H1 (cell line): ENCODE data around the gene ARSA. TPM values are rescaled to one million over a fixed set of nuclear protein-coding genes. Genes with fewer than 3 reads are reported as not detected.

ENCODE experiments used
- CTCF ChIA-PET: fragments of 300-600 bp; sonication (Branson Sonifier 250); formaldehyde crosslinking; loops from one replicate; lab custom pipeline; 2021; ENCODE audit not compliant: partially characterized antibody; lab: Charles Lee
- POLR2A ChIA-PET: fragments of 300-600 bp; sonication (Branson Sonifier 250); formaldehyde crosslinking; loops from one replicate; lab custom pipeline; 2021; ENCODE audit warnings: inconsistent platforms; ENCODE audit not compliant: partially characterized antibody; lab: Charles Lee
- DNase-seq, 2 experiments: peaks; one replicate each; pipeline versions ENCODE4 v3.0.0 to v3.0.0-alpha.2; 2010 to 2022; ENCODE audit warnings: low spot score in 2 of 2, low read depth in 1 of 2, mixed read lengths in 1 of 2
- FAIRE-seq: peaks from 2 replicates; lab custom pipeline; 2011; peaks lifted over from hg19 to GRCh38; lab: Jason Lieb, UNC
- H2AFZ ChIP-seq: 2 replicates; pipeline ENCODE4 v1.8.1; 2012; ENCODE audit warnings: low read length, inconsistent platforms
- H2AK5ac ChIP-seq: 2 replicates; pipeline ENCODE4 v1.6.1; 2013; ENCODE audit warnings: low read depth, low read length
- H2BK120ac ChIP-seq: replicated peaks from 2 replicates; pipeline ENCODE3; 2013; ENCODE audit warnings: low read depth, low read length, inconsistent platforms
- H2BK12ac ChIP-seq: 2 replicates; pipeline ENCODE4 v1.6.1; 2013; ENCODE audit warnings: low read depth, low read length
- H2BK15ac ChIP-seq: 2 replicates; pipeline ENCODE4 v1.6.1; 2013; ENCODE audit warnings: low read length
- H2BK20ac ChIP-seq: 2 replicates; pipeline ENCODE4 v1.6.1; 2013; ENCODE audit warnings: low read length
- H2BK5ac ChIP-seq: 2 replicates; pipeline ENCODE4 v1.6.1; 2013; ENCODE audit warnings: low read depth, low read length
- H3K14ac ChIP-seq: 2 replicates; pipeline ENCODE4 v1.6.1; 2013; ENCODE audit warnings: inconsistent platforms; ENCODE audit not compliant: insufficient read length
- H3K18ac ChIP-seq: 2 replicates; pipeline ENCODE4 v1.6.1; 2013; ENCODE audit warnings: low read length; ENCODE audit errors: extremely low read depth
- H3K23ac ChIP-seq: 2 replicates; pipeline ENCODE4 v1.6.1; 2013; ENCODE audit warnings: inconsistent platforms; ENCODE audit not compliant: insufficient read length
- H3K23me2 ChIP-seq: 2 replicates; pipeline ENCODE4 v1.6.1; 2013; ENCODE audit warnings: low read depth, low read length
- H3K27ac ChIP-seq: 2 replicates; pipeline ENCODE4 v1.6.1; 2011; ENCODE audit warnings: low read depth, low read length, inconsistent platforms
- H3K27me3 ChIP-seq, 4 experiments: replicated peaks in 1 of 4; 1 replicate in 1 of 4; 2 replicates in 3 of 4; pipeline versions ENCODE4 v1.6.1 to v1.8.1; 2011 to 2013; ENCODE audit warnings: low read length in 3 of 4, mild to moderate bottlenecking in 3 of 4, inconsistent platforms in 2 of 4, mixed read lengths in 2 of 4, moderate library complexity in 1 of 4; ENCODE audit not compliant: control insufficient read depth in 3 of 4, insufficient read depth in 3 of 4; ENCODE audit errors: extremely low read depth in 1 of 4
- H3K36me3 ChIP-seq, 4 experiments: 2 replicates each; pipeline versions ENCODE4 v1.6.1 to v1.8.1; 2011 to 2013; ENCODE audit warnings: mild to moderate bottlenecking in 4 of 4, low read length in 3 of 4, moderate library complexity in 2 of 4, control low read depth in 1 of 4, inconsistent platforms in 1 of 4; ENCODE audit not compliant: insufficient read depth in 4 of 4, control insufficient read depth in 2 of 4
- H3K4ac ChIP-seq: replicated peaks from 2 replicates; pipeline ENCODE3; 2013; ENCODE audit warnings: low read length, low read depth, mixed read lengths, inconsistent platforms; ENCODE audit not compliant: insufficient read length
- H3K4me1 ChIP-seq, 4 experiments: replicated peaks in 1 of 4; 1 replicate in 1 of 4; 2 replicates in 3 of 4; pipeline versions ENCODE4 v1.6.1 to v1.8.1; 2011 to 2013; ENCODE audit warnings: low read length in 3 of 4, inconsistent platforms in 2 of 4, mixed read lengths in 1 of 4; ENCODE audit not compliant: insufficient read depth in 4 of 4, control insufficient read depth in 3 of 4
- H3K4me2 ChIP-seq, 2 experiments: 2 replicates each; pipeline versions ENCODE4 v1.6.1 to v1.8.1; 2011 to 2013; ENCODE audit warnings: low read depth in 2 of 2, low read length in 2 of 2, control low read depth in 1 of 2, inconsistent platforms in 1 of 2, mild to moderate bottlenecking in 1 of 2; ENCODE audit not compliant: insufficient read depth in 1 of 2
- H3K4me3 ChIP-seq, 4 experiments: fragments of 200-600, 300-600 bp in 1 of 4; sonication (generic), shearing (Covaris generic), sonication (Bioruptor Twin) in 1 of 4; 2 replicates each; pipeline versions ENCODE4 v1.5.1 to v1.8.1; 2011 to 2016; ENCODE audit warnings: low read length in 4 of 4, low read depth in 3 of 4, control low read depth in 2 of 4, inconsistent platforms in 2 of 4, mild to moderate bottlenecking in 2 of 4, mixed read lengths in 1 of 4, moderate library complexity in 1 of 4; ENCODE audit not compliant: insufficient read depth in 2 of 4; ENCODE audit errors: extremely low read depth in 1 of 4
- H3K56ac ChIP-seq: replicated peaks from 2 replicates; pipeline ENCODE3; 2013; ENCODE audit warnings: low read depth, mild to moderate bottlenecking, mixed read lengths, low read length, inconsistent platforms; ENCODE audit not compliant: insufficient read length
- H3K79me1 ChIP-seq: 2 replicates; pipeline ENCODE4 v1.6.1; 2013; ENCODE audit warnings: low read depth, low read length, control low read depth
- H3K79me2 ChIP-seq, 2 experiments: 2 replicates each; pipeline versions ENCODE4 v1.6.1 to v1.8.1; 2012 to 2013; ENCODE audit warnings: low read length in 2 of 2, mild to moderate bottlenecking in 2 of 2, inconsistent platforms in 1 of 2; ENCODE audit not compliant: insufficient read depth in 2 of 2, control insufficient read depth in 1 of 2
- H3K9ac ChIP-seq, 4 experiments: replicated peaks in 1 of 4; 1 replicate in 1 of 4; 2 replicates in 3 of 4; pipeline versions ENCODE4 v1.6.1 to v1.8.1; 2011 to 2013; ENCODE audit warnings: low read depth in 3 of 4, low read length in 3 of 4, control low read depth in 2 of 4, mild to moderate bottlenecking in 2 of 4, moderate library complexity in 2 of 4, inconsistent platforms in 1 of 4; ENCODE audit errors: extremely low read depth in 1 of 4
- H3K9me3 ChIP-seq, 2 experiments: 2 replicates each; pipeline versions ENCODE4 v1.6.1 to v1.8.1; 2012 to 2013; ENCODE audit warnings: mild to moderate bottlenecking in 2 of 2, moderate library complexity in 2 of 2, control low read depth in 1 of 2, inconsistent platforms in 1 of 2, low read depth in 1 of 2, low read length in 1 of 2, mixed read lengths in 1 of 2; ENCODE audit not compliant: insufficient read depth in 2 of 2
- H4K20me1 ChIP-seq, 2 experiments: replicated peaks in 1 of 2; 2 replicates each; pipeline versions ENCODE3 to v1.8.1; 2011 to 2013; ENCODE audit warnings: inconsistent platforms in 2 of 2, low read length in 2 of 2, mild to moderate bottlenecking in 1 of 2; ENCODE audit not compliant: insufficient read depth in 2 of 2, control insufficient read depth in 1 of 2
- H4K5ac ChIP-seq: 2 replicates; pipeline ENCODE4 v1.6.1; 2013; ENCODE audit warnings: low read length, low read depth, mixed read lengths, inconsistent platforms; ENCODE audit not compliant: insufficient read length
- H4K8ac ChIP-seq: 2 replicates; pipeline ENCODE4 v1.8.0; 2013; ENCODE audit warnings: mild to moderate bottlenecking, moderate library complexity, low read length, inconsistent platforms; ENCODE audit not compliant: insufficient read depth; ENCODE audit errors: extremely low read depth
- H4K91ac ChIP-seq: replicated peaks from 2 replicates; pipeline ENCODE3; 2013; ENCODE audit warnings: low read length, mixed read lengths, inconsistent platforms; ENCODE audit not compliant: insufficient read length
- BACH1 ChIP-seq: IDR thresholded peaks from 2 replicates; pipeline ENCODE4 v1.6.1; 2012; ENCODE audit warnings: low read length, improper control_type of control experiment
- CEBPB ChIP-seq: IDR thresholded peaks from 2 replicates; pipeline ENCODE4 v1.6.1; 2012; ENCODE audit warnings: low read depth, low read length
- CTBP2 ChIP-seq: IDR thresholded peaks from 2 replicates; pipeline ENCODE4 v1.7.0; 2011; ENCODE audit warnings: borderline replicate concordance, mild to moderate bottlenecking, moderate library complexity, mixed read lengths, low read length; ENCODE audit not compliant: insufficient read depth, insufficient read length
- E2F6 ChIP-seq: IDR thresholded peaks from 2 replicates; pipeline ENCODE4 v1.6.1; 2012; ENCODE audit warnings: inconsistent platforms
- HDAC2 ChIP-seq, 2 experiments: fragments of 300-600 bp in 1 of 2; sonication (generic) in 1 of 2; IDR thresholded peaks; 2 replicates each; pipeline ENCODE4 v1.6.1; 2011 to 2012; ENCODE audit warnings: low read depth in 2 of 2, low read length in 2 of 2, mild to moderate bottlenecking in 2 of 2, moderate library complexity in 2 of 2, borderline replicate concordance in 1 of 2, inconsistent platforms in 1 of 2
- KDM1A ChIP-seq: fragments of 200-600, 300-600 bp; sonication (generic); IDR thresholded peaks from 2 replicates; pipeline ENCODE4 v1.7.1; 2016; ENCODE audit warnings: mild to moderate bottlenecking, low read length, borderline replicate concordance
- SAP30 ChIP-seq: fragments of 300-600 bp; sonication (generic); IDR thresholded peaks from 2 replicates; pipeline ENCODE4 v1.7.1; 2012; ENCODE audit warnings: low read length, moderate library complexity, mild to moderate bottlenecking, inconsistent platforms; ENCODE audit not compliant: insufficient read depth, insufficient replicate concordance
- SP1 ChIP-seq: IDR thresholded peaks from 2 replicates; pipeline ENCODE4 v1.6.1; 2011; ENCODE audit warnings: low read depth, low read length
- TAF7 ChIP-seq: optimal IDR thresholded peaks from 2 replicates; pipeline ENCODE3; 2011; ENCODE audit warnings: low read depth, mild to moderate bottlenecking, inconsistent platforms, low read length, moderate library complexity, borderline replicate concordance
- WGBS, 2 experiments: shearing (Covaris generic) in 1 of 2; methylation state at CpG; one replicate each; pipeline versions ENCODE4 v1.1.6 to v1.1.7; 2013 to 2015; ENCODE audit warnings: low lambda C conversion rate in 2 of 2, mixed read lengths in 2 of 2, inconsistent platforms in 1 of 2, low coverage in 1 of 2, missing lambda C conversion rate in 1 of 2; ENCODE audit not compliant: insufficient replicate concordance in 2 of 2, insufficient coverage in 1 of 2, insufficient read length in 1 of 2; ENCODE audit errors: extremely low coverage in 1 of 2, missing lambda C conversion rate in 1 of 2; 5-methylcytosine and 5-hydroxymethylcytosine counted together
- polyA plus RNA-seq, 7 experiments: library from polyadenylated mRNA; depleted of rRNA in 3 of 7; stranded (reverse) in 5 of 7; unstranded in 2 of 7; fragments of >200 nt in 5 of 7; fragments of 200-250 nt in 2 of 7; gene quantifications; 1 replicate in 5 of 7; 2 replicates in 1 of 7; 4 replicates in 1 of 7; pipeline versions ENCODE4 v1.2.1 to v1.2.3, GENCODE V29; 2011 to 2013; ENCODE audit warnings: missing spikeins in 2 of 7, mixed read lengths in 2 of 7
- total RNA-seq: library from RNA; stranded (reverse); fragmentation: NEBNext Ultra II Directional; extraction: Animal tissue kit (Norgen Biotek cat#: 25700); gene quantifications from 2 replicates; pipeline ENCODE4 v1.2.1, GENCODE V29; 2021

The ARSA gene
- total and polyA plus RNA-seq, 2 of the 8 experiments (the other 6 are each of a cell fraction or from before 2014, with no cell fraction given), result 9.8 to 10.1 TPM

- POLR2A ChIA-PET, result interaction anchor here (1.2 to 1.6 kb wide), 3 partner anchors 32 to 73 kb away, joined by 3 to 4 read pairs (median 3); no protein-coding TSS in a partner anchor
- no peak for TF ChIP-seq CEBPB
- no peak for TF ChIP-seq E2F6
- no peak for TF ChIP-seq TAF7
- no peak for TF ChIP-seq KDM1A
- no peak for TF ChIP-seq BACH1
- TF ChIP-seq CTBP2, result no peak
- no peak for TF ChIP-seq SAP30
- TF ChIP-seq HDAC2 (IDR thresholded peaks at IDR 0.05; ENCODE audit: borderline replicate concordance in 1 of 2, low read depth in 2 of 2, low read length in 2 of 2), result no peak
- TF ChIP-seq SP1, result no peak
These were observed 16.5 kb downstream of the ARSA start for GRCh38 chr22:50611341-50612060.

More at GRCh38 chr22:50611341-50612060, 16.5 kb downstream of the ARSA start:
- Histone ChIP-seq H3K9ac (no peak overlapping the region), H3K79me2 (no peaks in the 10 kb centered on the region), H3K18ac (no peak overlapping the region), H3K14ac (no peak overlapping the region), H3K27me3 (peaks cover 0 to 13% (median 9%) of the 10 kb centered on the region in 4 experiments; a peak in 6 of 7 replicates), H4K8ac (no peak overlapping the region), H3K56ac (no peak overlapping the region), H2BK15ac (no peak overlapping the region), H3K23ac (no peak overlapping the region), H3K4me3 (no peak overlapping the region), H2BK120ac (no peak overlapping the region), H3K36me3 (no peaks in the 10 kb centered on the region), H3K23me2 (no peaks in the 10 kb centered on the region), H2BK20ac (no peak overlapping the region), H4K5ac (no peak overlapping the region), H4K20me1 (peaks cover 0 to 5% of the 10 kb centered on the region in 2 experiments), H2BK5ac (no peak overlapping the region), H2BK12ac (no peak overlapping the region), H3K4me2 (no peak overlapping the region; a peak in 1 of 4 replicates), H3K4ac (no peak overlapping the region), H4K91ac (no peak overlapping the region), H3K79me1 (no peaks in the 10 kb centered on the region), H2AK5ac (no peak overlapping the region), H2AFZ (no peak overlapping the region), H3K27ac (no peak overlapping the region), H3K4me1 (peaks cover 0 to 13% (median 2%) of the 10 kb centered on the region in 4 experiments; a peak in 4 of 7 replicates), H3K9me3 (no peaks in the 10 kb centered on the region)
- DNase-seq (no peak), FAIRE-seq (no peak)
- CTCF ChIA-PET, result interaction anchor here (0.9 to 3.5 kb wide), 10 partner anchors 8 to 85 kb away, joined by 3 to 23 read pairs (median 4); partner anchors contain the start of gene CPT1B
- WGBS, 2 experiments, result 86% methylated on average over 26 of the region's 26 CpGs; no CpG with 5 or more reads in 1 of the 2 experiments
